GM12878 (cell line): ENCODE data around the gene FKBP14. TPM values are rescaled to one million over a fixed set of nuclear protein-coding genes. Genes with fewer than 3 reads are reported as not detected.

Source experiments
- ATAC-seq: fragments of 200-7000 bp; cut with Tn5 transposase; 3 replicates; pipeline ENCODE4 v1.9.1; 2020; ENCODE audit warnings: mild to moderate bottlenecking, moderate library complexity
- BruUV-seq: library from RNA; stranded (reverse); fragments of 400-500 nt; replicated peaks from 2 replicates; lab custom pipeline; 2021; lab: Mats Ljungman, UMichigan
- CTCF ChIA-PET: fragments of 300-600 bp; sonication (Branson Sonifier 250); formaldehyde crosslinking; extraction: SDS; loops from one replicate; lab custom pipeline; 2021; ENCODE audit warnings: inconsistent platforms; lab: Yijun Ruan, JAX
- POLR2A ChIA-PET: fragments of 350-600 bp; formaldehyde crosslinking; extraction: SDS; loops from one replicate; lab custom pipeline; 2021; ENCODE audit warnings: inconsistent platforms; lab: Charles Lee
- RAD21 ChIA-PET: fragments of 300-600 bp; sonication (Branson Sonifier 250); formaldehyde crosslinking; loops from one replicate; lab custom pipeline; 2023; ENCODE audit warnings: antibody characterized with exemption; ENCODE audit not compliant: unreplicated experiment; lab: Charles Lee
- SMC1A ChIA-PET: fragments of 300-600 bp; sonication (Branson Sonifier 250); formaldehyde crosslinking; loops from one replicate; lab custom pipeline; 2023; ENCODE audit not compliant: unreplicated experiment, uncharacterized antibody; lab: Charles Lee
- DNase-seq: peaks from one replicate; pipeline ENCODE4 v3.0.0-alpha.2; 2011; ENCODE audit warnings: low read depth, low spot score
- FAIRE-seq: peaks from 3 replicates; lab custom pipeline; 2011; peaks lifted over from hg19 to GRCh38; lab: Jason Lieb, UNC
- H2AFZ ChIP-seq: 2 replicates; pipeline ENCODE4 v1.6.0; 2011; ENCODE audit warnings: low read depth, low read length, control low read depth; ENCODE audit not compliant: control insufficient read depth
- H3K27ac ChIP-seq: 2 replicates; pipeline ENCODE4 v1.5.1; 2011; ENCODE audit warnings: control low read depth; ENCODE audit not compliant: control insufficient read depth, insufficient read depth
- H3K27me3 ChIP-seq, 2 experiments: replicated peaks in 1 of 2; 2 replicates each; pipeline versions ENCODE4 v1.6.0 to v1.6.1; 2011; ENCODE audit warnings: low read length in 1 of 2; ENCODE audit not compliant: control insufficient read depth in 2 of 2, insufficient read depth in 2 of 2
- H3K36me3 ChIP-seq, 2 experiments: 2 replicates each; pipeline ENCODE4 v1.5.1; 2011; ENCODE audit warnings: low read length in 1 of 2; ENCODE audit not compliant: control insufficient read depth in 2 of 2, insufficient read depth in 2 of 2
- H3K4me1 ChIP-seq: 2 replicates; pipeline ENCODE4 v1.6.1; 2011; ENCODE audit warnings: mild to moderate bottlenecking, low read length, moderate library complexity, mixed read lengths; ENCODE audit not compliant: control insufficient read depth, insufficient read depth
- H3K4me2 ChIP-seq: 2 replicates; pipeline ENCODE4 v1.6.0; 2011; ENCODE audit warnings: control low read depth; ENCODE audit not compliant: control insufficient read depth, insufficient read depth
- H3K4me3 ChIP-seq: fragments of 200-600 bp; sonication (generic); 2 replicates; pipeline ENCODE4 v1.5.1; 2016
- H3K79me2 ChIP-seq: 2 replicates; pipeline ENCODE4 v1.6.0; 2011; ENCODE audit warnings: low read length; ENCODE audit not compliant: control insufficient read depth, insufficient read depth
- H3K9ac ChIP-seq: 2 replicates; pipeline ENCODE4 v1.8.0; 2011; ENCODE audit warnings: low read length, control low read depth, mixed read lengths; ENCODE audit not compliant: control insufficient read depth, insufficient read depth
- H3K9me3 ChIP-seq: replicated peaks from 3 replicates; pipeline ENCODE4 v1.5.1; 2011; ENCODE audit warnings: mild to moderate bottlenecking, low read length; ENCODE audit not compliant: control insufficient read depth, insufficient read depth
- H4K20me1 ChIP-seq: 2 replicates; pipeline ENCODE4 v1.6.0; 2011; ENCODE audit not compliant: control insufficient read depth, insufficient read depth
- CBX5 ChIP-seq: sonication (generic); IDR thresholded peaks from 2 replicates; pipeline ENCODE4 v1.6.1; 2016; ENCODE audit warnings: low read depth, moderate library complexity, mild to moderate bottlenecking, inconsistent platforms
- CHD1 ChIP-seq: IDR thresholded peaks from 2 replicates; pipeline ENCODE4 v1.6.1; 2012; ENCODE audit warnings: low read depth, low read length, improper control_type of control experiment
- CHD4 ChIP-seq: fragments of 200-600 bp; sonication (generic); IDR thresholded peaks from 2 replicates; pipeline ENCODE4 v1.6.1; 2016; ENCODE audit warnings: mild to moderate bottlenecking
- SIN3A ChIP-seq: IDR thresholded peaks from 2 replicates; pipeline ENCODE4 v1.6.1; 2012; ENCODE audit warnings: low read depth, low read length, improper control_type of control experiment
- SIX5 ChIP-seq: IDR thresholded peaks from 2 replicates; pipeline ENCODE4 v1.6.1; 2011; ENCODE audit warnings: mild to moderate bottlenecking, low read depth, low read length, moderate library complexity; ENCODE audit not compliant: severe bottlenecking
- TBL1XR1 ChIP-seq: IDR thresholded peaks from 2 replicates; pipeline ENCODE4 v1.6.1; 2012; ENCODE audit warnings: low read depth, low read length, improper control_type of control experiment
- TCF3 ChIP-seq: IDR thresholded peaks from 2 replicates; pipeline ENCODE4 v1.6.1; 2012; ENCODE audit warnings: low read depth, mild to moderate bottlenecking, low read length, borderline replicate concordance; ENCODE audit not compliant: insufficient read depth
- ZZZ3 ChIP-seq: IDR thresholded peaks from 2 replicates; pipeline ENCODE4 v1.6.1; 2011; ENCODE audit warnings: low read depth; ENCODE audit not compliant: control insufficient read depth, insufficient read length
- WGBS: methylation state at CpG from one replicate; pipeline ENCODE4 v1.1.6; 2016; ENCODE audit warnings: low lambda C conversion rate; ENCODE audit not compliant: insufficient replicate concordance, insufficient coverage; ENCODE audit errors: missing lambda C conversion rate; 5-methylcytosine and 5-hydroxymethylcytosine counted together
- in situ Hi-C: fragments of 300-500 bp; cut with MboI; formaldehyde crosslinking; loops from 9 replicates; pipeline ENCODE4 v1.14.3; 2018; ENCODE audit warnings: mixed read lengths
- intact Hi-C: fragments of 100-400 bp; cut with micrococcal nuclease; formaldehyde crosslinking; loops from one replicate; pipeline ENCODE4 v1.14.2; 2022; ENCODE audit not compliant: unreplicated experiment
- polyA plus RNA-seq, 11 experiments: library from polyadenylated mRNA; depleted of rRNA in 4 of 11; unstranded in 6 of 11; stranded (reverse) in 5 of 11; fragments of >200 nt; fragmentation: Nextera tagmentation in 4 of 11; fragmentation: Illumina TruSeq in 1 of 11; extraction: Ambion mirVana in 4 of 11; extraction: Trizol in 1 of 11; gene quantifications; 1 replicate in 1 of 11; 2 replicates in 10 of 11; pipeline versions ENCODE4 v1.2.1 to v1.2.3, GENCODE V29; 2011 to 2016; ENCODE audit warnings: inconsistent platforms in 2 of 11, missing spikeins in 2 of 11, low read depth in 1 of 11
- total RNA-seq, 4 experiments: library from RNA; depleted of rRNA in 3 of 4; stranded (reverse); fragments of >200 nt in 3 of 4; fragmentation: Illumina TruSeq in 1 of 4; extraction: Trizol in 1 of 4; gene quantifications; 2 replicates each; pipeline versions ENCODE4 v1.2.1 to v1.2.3, GENCODE V29; 2013 to 2021
- TF ChIP-seq, protein P1 (sequence below): IDR thresholded peaks from 2 replicates; pipeline ENCODE4 v1.6.1; 2012; ENCODE audit warnings: low read length, inconsistent platforms
- TF ChIP-seq, protein P2 (sequence below): fragments of 450-650 bp; formaldehyde crosslinking; IDR thresholded peaks from 2 replicates; pipeline ENCODE4 v1.5.0; 2022; ENCODE audit warnings: mild to moderate bottlenecking, missing genetic modification characterization
- TF ChIP-seq, protein P3 (sequence below): fragments of 450-650 bp; formaldehyde crosslinking; IDR thresholded peaks from 2 replicates; pipeline ENCODE4 v1.4.0; 2022; ENCODE audit warnings: mild to moderate bottlenecking, moderate library complexity

Gene FKBP14
- total and polyA plus RNA-seq, 10 of the 15 experiments (the other 5 are each of a cell fraction or from before 2014, with no cell fraction given) = 2.7 to 8.9 (median 5.6) TPM

DNA sequence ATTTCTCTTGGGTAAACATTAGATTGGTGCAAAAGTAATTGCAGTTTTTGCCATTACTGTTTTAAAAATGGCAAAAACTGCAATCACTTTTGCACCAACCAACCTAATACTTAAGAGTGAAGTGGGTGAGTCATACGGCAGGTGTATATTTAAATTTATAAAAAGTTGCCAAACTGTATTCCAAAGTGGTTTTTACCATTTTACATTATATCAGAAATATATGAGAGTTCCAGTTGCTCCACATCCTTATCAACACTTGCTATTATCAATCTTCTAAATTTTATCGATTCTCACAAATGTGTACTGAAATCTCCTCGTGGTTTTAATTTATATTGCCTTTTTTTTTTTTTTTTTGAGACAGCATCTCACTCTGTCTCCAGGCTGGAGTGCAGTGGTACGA is 33.4 kb downstream of the FKBP14 start (continued):
- no peak for TF ChIP-seq TBL1XR1
- no peak for TF ChIP-seq CHD4
- TF ChIP-seq, protein P1, sequence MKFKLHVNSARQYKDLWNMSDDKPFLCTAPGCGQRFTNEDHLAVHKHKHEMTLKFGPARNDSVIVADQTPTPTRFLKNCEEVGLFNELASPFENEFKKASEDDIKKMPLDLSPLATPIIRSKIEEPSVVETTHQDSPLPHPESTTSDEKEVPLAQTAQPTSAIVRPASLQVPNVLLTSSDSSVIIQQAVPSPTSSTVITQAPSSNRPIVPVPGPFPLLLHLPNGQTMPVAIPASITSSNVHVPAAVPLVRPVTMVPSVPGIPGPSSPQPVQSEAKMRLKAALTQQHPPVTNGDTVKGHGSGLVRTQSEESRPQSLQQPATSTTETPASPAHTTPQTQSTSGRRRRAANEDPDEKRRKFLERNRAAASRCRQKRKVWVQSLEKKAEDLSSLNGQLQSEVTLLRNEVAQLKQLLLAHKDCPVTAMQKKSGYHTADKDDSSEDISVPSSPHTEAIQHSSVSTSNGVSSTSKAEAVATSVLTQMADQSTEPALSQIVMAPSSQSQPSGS = no peak
- no peak for TF ChIP-seq TCF3
- no peak for TF ChIP-seq SIX5

DNA sequence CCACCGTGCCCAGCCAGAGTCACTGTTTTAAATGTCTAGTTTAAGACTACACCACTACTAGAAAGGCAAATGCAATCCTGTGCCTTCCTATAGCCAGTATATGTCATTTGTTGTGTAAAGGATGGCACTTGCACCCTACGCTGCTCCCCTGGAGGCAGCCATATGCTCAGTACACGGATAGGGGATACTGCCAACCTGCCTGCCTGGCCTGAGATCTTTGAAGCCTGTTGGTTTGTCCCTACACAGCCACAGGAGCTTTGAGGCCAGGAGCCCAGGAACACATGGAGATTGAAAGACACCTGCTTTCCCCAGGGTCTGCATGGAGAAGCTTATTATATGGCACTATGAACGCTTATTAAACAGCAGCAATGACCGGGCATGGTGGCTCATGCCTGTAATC is 34.6 kb downstream of the FKBP14 start:
- no peak for FAIRE-seq
- ATAC-seq = no peak
- RAD21 ChIA-PET = interaction anchor here (1.2 kb wide), 1 partner anchor 69 kb away, joined by 3 read pairs; no protein-coding TSS in a partner anchor
- SMC1A ChIA-PET = interaction anchor here (1.1 to 1.7 kb wide), 4 partner anchors 10 to 35 kb away, joined by 3 to 5 read pairs (median 3); no protein-coding TSS in a partner anchor
- POLR2A ChIA-PET = interaction anchor here (0.6 to 0.7 kb wide), 2 partner anchors 16 to 25 kb away, joined by 3 to 12 read pairs; no protein-coding TSS in a partner anchor
- Histone ChIP-seq H3K4me2 (no peak overlapping the region), H3K4me1 (peaks cover 9% of the 10 kb centered on the region; the same call in 1 of the 2 replicates), H4K20me1 (no peaks in the 10 kb centered on the region), H3K36me3 (no peaks in the 10 kb centered on the region), H3K4me3 (no peak overlapping the region), H3K9me3 (peaks cover 3% of the 10 kb centered on the region; the same call in 2 of the 3 replicates), H3K27ac (no peak overlapping the region), H2AFZ (no peak overlapping the region), H3K27me3 (no peaks in the 10 kb centered on the region), H3K9ac (no peak overlapping the region), H3K79me2 (peaks cover 34% of the 10 kb centered on the region)
- CTCF ChIA-PET = interaction anchor here (2.4 kb wide), 1 partner anchor 70 kb away, joined by 11 read pairs; no protein-coding TSS in a partner anchor
- BruUV-seq = no TSS peak
- in situ Hi-C loops (no loop called here), intact Hi-C loops (no loop called here)
- WGBS = 91% methylated on average over 5 of the region's 5 CpGs
- DNase-seq = no peak
- TF ChIP-seq CHD1 (no peak), ZZZ3 (no peak), CBX5 (no peak), SIN3A (no peak)
- TF ChIP-seq, protein P2, sequence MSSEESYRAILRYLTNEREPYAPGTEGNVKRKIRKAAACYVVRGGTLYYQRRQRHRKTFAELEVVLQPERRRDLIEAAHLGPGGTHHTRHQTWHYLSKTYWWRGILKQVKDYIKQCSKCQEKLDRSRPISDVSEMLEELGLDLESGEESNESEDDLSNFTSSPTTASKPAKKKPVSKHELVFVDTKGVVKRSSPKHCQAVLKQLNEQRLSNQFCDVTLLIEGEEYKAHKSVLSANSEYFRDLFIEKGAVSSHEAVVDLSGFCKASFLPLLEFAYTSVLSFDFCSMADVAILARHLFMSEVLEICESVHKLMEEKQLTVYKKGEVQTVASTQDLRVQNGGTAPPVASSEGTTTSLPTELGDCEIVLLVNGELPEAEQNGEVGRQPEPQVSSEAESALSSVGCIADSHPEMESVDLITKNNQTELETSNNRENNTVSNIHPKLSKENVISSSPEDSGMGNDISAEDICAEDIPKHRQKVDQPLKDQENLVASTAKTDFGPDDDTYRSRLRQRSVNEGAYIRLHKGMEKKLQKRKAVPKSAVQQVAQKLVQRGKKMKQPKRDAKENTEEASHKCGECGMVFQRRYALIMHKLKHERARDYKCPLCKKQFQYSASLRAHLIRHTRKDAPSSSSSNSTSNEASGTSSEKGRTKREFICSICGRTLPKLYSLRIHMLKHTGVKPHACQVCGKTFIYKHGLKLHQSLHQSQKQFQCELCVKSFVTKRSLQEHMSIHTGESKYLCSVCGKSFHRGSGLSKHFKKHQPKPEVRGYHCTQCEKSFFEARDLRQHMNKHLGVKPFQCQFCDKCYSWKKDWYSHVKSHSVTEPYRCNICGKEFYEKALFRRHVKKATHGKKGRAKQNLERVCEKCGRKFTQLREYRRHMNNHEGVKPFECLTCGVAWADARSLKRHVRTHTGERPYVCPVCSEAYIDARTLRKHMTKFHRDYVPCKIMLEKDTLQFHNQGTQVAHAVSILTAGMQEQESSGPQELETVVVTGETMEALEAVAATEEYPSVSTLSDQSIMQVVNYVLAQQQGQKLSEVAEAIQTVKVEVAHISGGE = no peak
- TF ChIP-seq, protein P3, sequence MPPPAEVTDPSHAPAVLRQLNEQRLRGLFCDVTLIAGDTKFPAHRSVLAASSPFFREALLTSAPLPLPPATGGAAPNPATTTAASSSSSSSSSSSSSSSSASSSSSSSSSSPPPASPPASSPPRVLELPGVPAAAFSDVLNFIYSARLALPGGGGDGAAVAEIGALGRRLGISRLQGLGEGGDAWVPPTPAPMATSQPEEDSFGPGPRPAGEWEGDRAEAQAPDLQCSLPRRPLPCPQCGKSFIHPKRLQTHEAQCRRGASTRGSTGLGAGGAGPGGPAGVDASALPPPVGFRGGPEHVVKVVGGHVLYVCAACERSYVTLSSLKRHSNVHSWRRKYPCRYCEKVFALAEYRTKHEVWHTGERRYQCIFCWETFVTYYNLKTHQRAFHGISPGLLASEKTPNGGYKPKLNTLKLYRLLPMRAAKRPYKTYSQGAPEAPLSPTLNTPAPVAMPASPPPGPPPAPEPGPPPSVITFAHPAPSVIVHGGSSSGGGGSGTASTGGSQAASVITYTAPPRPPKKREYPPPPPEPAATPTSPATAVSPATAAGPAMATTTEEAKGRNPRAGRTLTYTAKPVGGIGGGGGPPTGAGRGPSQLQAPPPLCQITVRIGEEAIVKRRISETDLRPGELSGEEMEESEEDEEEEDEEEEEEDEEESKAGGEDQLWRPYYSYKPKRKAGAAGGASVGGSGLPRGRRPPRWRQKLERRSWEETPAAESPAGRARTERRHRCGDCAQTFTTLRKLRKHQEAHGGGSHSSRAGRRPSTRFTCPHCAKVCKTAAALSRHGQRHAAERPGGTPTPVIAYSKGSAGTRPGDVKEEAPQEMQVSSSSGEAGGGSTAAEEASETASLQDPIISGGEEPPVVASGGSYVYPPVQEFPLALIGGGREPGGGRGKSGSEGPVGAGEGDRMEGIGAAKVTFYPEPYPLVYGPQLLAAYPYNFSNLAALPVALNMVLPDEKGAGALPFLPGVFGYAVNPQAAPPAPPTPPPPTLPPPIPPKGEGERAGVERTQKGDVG = no peak
